Measurements from ENCODE around the gene ORMDL3. TPM values are rescaled to one million over a fixed set of nuclear protein-coding genes. Genes with fewer than 3 reads are reported as not detected.

The ORMDL3 gene
- total RNA-seq, 1 experiment from 2014 or later: 58.6 TPM

- no peak overlapping the region for H3K14ac ChIP-seq (ENCODE audit: insufficient read depth, low read length)
- peaks cover under 1% of the 10 kb centered on the region for H3K23me2 ChIP-seq (ENCODE audit: insufficient read length, low read depth, low read length, poor library complexity, severe bottlenecking)
- Mint-ChIP-seq H3K9me3 (no peaks in the 10 kb centered on the region), H3K4me3 (no peak overlapping the region), H3K27ac (no peak overlapping the region), H3K4me1 (peaks cover 21 to 23% of the 10 kb centered on the region in 2 experiments), H3K36me3 (ENCODE audit: insufficient read depth in 1 of 3, low read depth in 3 of 3) (peaks cover 21 to 47% (median 46%) of the 10 kb centered on the region in 3 experiments; a peak in 6 of 7 replicates), H3K27me3 (ENCODE audit: low read depth) (no peaks in the 10 kb centered on the region; the same call in 1 of the 2 replicates)
- H2BK12ac ChIP-seq (ENCODE audit: insufficient read length, low read depth, low read length): no peak overlapping the region
- H4K5ac ChIP-seq (ENCODE audit: insufficient read length, low read depth, low read length): no peak overlapping the region
- no peak overlapping the region for H2BK20ac ChIP-seq (ENCODE audit: low read depth, low read length, poor library complexity, severe bottlenecking)
- H3K79me2 ChIP-seq (ENCODE audit: insufficient read depth, low read length): peaks cover 10% of the 10 kb centered on the region; the same call in 1 of the 2 replicates
- H3K27me3 ChIP-seq (ENCODE audit: insufficient read depth, low read length): no peaks in the 10 kb centered on the region
- H3K27ac ChIP-seq (ENCODE audit: insufficient read length, low read depth, low read length): no peak overlapping the region
- no peak overlapping the region for H3K56ac ChIP-seq (ENCODE audit: insufficient read length, low read depth, low read length)
- no peaks in the 10 kb centered on the region; the same call in 1 of the 2 replicates for H3K4me1 ChIP-seq (ENCODE audit: insufficient read depth, low read length)
- H2AK5ac ChIP-seq (ENCODE audit: insufficient read length, low read length): no peak overlapping the region
- no peak overlapping the region for H3T11ph ChIP-seq (ENCODE audit: low read length)
- no peak overlapping the region for H2AFZ ChIP-seq (ENCODE audit: low read length)
- no peak overlapping the region for H4K91ac ChIP-seq (ENCODE audit: insufficient read length, low read depth, low read length)
- no peak for TF ChIP-seq CTCF (conservative IDR thresholded peaks at IDR 0.05)
- H3K18ac ChIP-seq (ENCODE audit: insufficient read length, low read depth, low read length): no peak overlapping the region
- H3K23ac ChIP-seq (ENCODE audit: insufficient read length, low read depth, low read length): no peak overlapping the region
- no peak overlapping the region for H4K8ac ChIP-seq (replicated peaks; ENCODE audit: insufficient read length, low read depth, low read length)
- no peak for DNase-seq
- H2BK15ac ChIP-seq (ENCODE audit: low read depth, low read length): no peak overlapping the region
- no peak overlapping the region for H2BK5ac ChIP-seq (ENCODE audit: insufficient read length, low read length)
- H3K4ac ChIP-seq (ENCODE audit: low read depth, low read length): no peak overlapping the region
- H2BK120ac ChIP-seq (ENCODE audit: low read depth, low read length, poor library complexity, severe bottlenecking): no peak overlapping the region
- peaks cover 12% of the 10 kb centered on the region for H3K79me1 ChIP-seq (ENCODE audit: insufficient read depth, low read depth, low read length, poor library complexity, severe bottlenecking)
- H3K9me3 ChIP-seq (ENCODE audit: control insufficient read depth, low read depth, low read length): no peaks in the 10 kb centered on the region
- no CpG with 5 or more reads among the region's 5 CpGs for WGBS (ENCODE audit: extremely low coverage, insufficient read length, low lambda C conversion rate)
- H3K9ac ChIP-seq (ENCODE audit: extremely low read depth, insufficient read length, low read length): no peak overlapping the region
- H3K4me2 ChIP-seq (ENCODE audit: insufficient read depth, insufficient read length, low read length): no peak overlapping the region
- H4K20me1 ChIP-seq (ENCODE audit: control insufficient read depth, insufficient read depth, insufficient read length): no peaks in the 10 kb centered on the region
Observed at GRCh38 chr17:39921323-39921722, 6.1 kb downstream of the ORMDL3 start.

All from H9 (cell line).